ENCODE results near the gene SPEF2.

- TF ChIP-seq ETV6 (CRISPR knock-in tag; IDR thresholded peaks at IDR 0.05) (no peak), CTCF (IDR thresholded peaks at IDR 0.05) (no peak), ZNF232 (CRISPR knock-in tag; IDR thresholded peaks at IDR 0.05) (no peak), KAT7 (CRISPR knock-in tag; IDR thresholded peaks at IDR 0.05; ENCODE audit: borderline replicate concordance) (no peak), ZNF416 (CRISPR knock-in tag; IDR thresholded peaks at IDR 0.05) (no peak), NFYB (CRISPR knock-in tag; conservative IDR thresholded peaks at IDR 0.05; ENCODE audit: low read depth) (no peak), ESRRA (CRISPR knock-in tag; IDR thresholded peaks at IDR 0.05; ENCODE audit: borderline replicate concordance) (no peak), ZBTB43 (CRISPR knock-in tag; IDR thresholded peaks at IDR 0.05) (no peak)
- TF ChIP-seq, protein P1, sequence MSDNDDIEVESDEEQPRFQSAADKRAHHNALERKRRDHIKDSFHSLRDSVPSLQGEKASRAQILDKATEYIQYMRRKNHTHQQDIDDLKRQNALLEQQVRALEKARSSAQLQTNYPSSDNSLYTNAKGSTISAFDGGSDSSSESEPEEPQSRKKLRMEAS (CRISPR knock-in tag; IDR thresholded peaks at IDR 0.05): no peak
These were observed 172.2 kb downstream of the SPEF2 start for GRCh38 chr5:35789732-35790456.
